GM21825 (cell line): Measurements from ENCODE around the gene STXBP4.

Source experiments
- ATAC-seq: cut with Tn5 transposase; IDR thresholded peaks from one replicate; pipeline ENCODE4 v1.9.1; 2021; ENCODE audit warnings: mild to moderate bottlenecking, moderate library complexity; ENCODE audit not compliant: unreplicated experiment

The STXBP4 gene

GRCh38 chr17:54968262-54968987, at the start of gene STXBP4, which contains the start of gene COX11:
Gene STXBP4 (plus strand): TSS chr17:54968765. CDS start chr17:54986220, 17,455 bp downstream.
Gene COX11 (minus strand): TSS chr17:54968654. CDS start chr17:54968646, 8 bp downstream.
- ATAC-seq, result peak; percentile 92

- ATAC-seq, result no peak
These were observed 49.1 kb upstream of the STXBP4 start for GRCh38 chr17:54919425-54919824.

GRCh38 chr17:54920819-54921218, 47.7 kb upstream of the STXBP4 start:
- ATAC-seq, result no peak

GRCh38 chr17:54924405-54924804, 44.2 kb upstream of the STXBP4 start:
- ATAC-seq, result no peak

- ATAC-seq, result no peak
These were observed 41.0 kb upstream of the STXBP4 start for GRCh38 chr17:54927525-54927924.

GRCh38 chr17:54932711-54933110, 35.9 kb upstream of the STXBP4 start:
- no peak for ATAC-seq

GRCh38 chr17:54933921-54934320, 34.6 kb upstream of the STXBP4 start:
- no peak for ATAC-seq

- ATAC-seq, result no peak
These were observed 33.1 kb upstream of the STXBP4 start for GRCh38 chr17:54935471-54935870.

GRCh38 chr17:54937018-54937417, 31.5 kb upstream of the STXBP4 start:
- no peak for ATAC-seq

- no peak for ATAC-seq
These were observed 31.1 kb upstream of the STXBP4 start for GRCh38 chr17:54937426-54937825.

- no peak for ATAC-seq
These were observed 27.3 kb upstream of the STXBP4 start for GRCh38 chr17:54941285-54941684.

- ATAC-seq, result no peak
These were observed 23.8 kb upstream of the STXBP4 start for GRCh38 chr17:54944796-54945195.

GRCh38 chr17:54945231-54945630, 23.3 kb upstream of the STXBP4 start:
- no peak for ATAC-seq

- no peak for ATAC-seq
These were observed 22.9 kb upstream of the STXBP4 start for GRCh38 chr17:54945671-54946070.

- no peak for ATAC-seq
These were observed 21.2 kb upstream of the STXBP4 start for GRCh38 chr17:54947396-54947795.

- ATAC-seq, result no peak
These were observed 20.2 kb upstream of the STXBP4 start for GRCh38 chr17:54948380-54948779.

- no peak for ATAC-seq
These were observed 18.4 kb upstream of the STXBP4 start for GRCh38 chr17:54950116-54950515.

- ATAC-seq, result no peak
These were observed 17.3 kb upstream of the STXBP4 start for GRCh38 chr17:54951286-54951685.

GRCh38 chr17:54956791-54957190, 11.8 kb upstream of the STXBP4 start:
- no peak for ATAC-seq

GRCh38 chr17:54967621-54968261, 824 bp upstream of the STXBP4 start:
- ATAC-seq, result peak; percentile 2

- ATAC-seq, result peak; percentile 23
These were observed 395 bp downstream of the STXBP4 start for GRCh38 chr17:54968988-54969332.
